NT2/D1 (cell line): ENCODE data around the gene NIT2.

Experiments used
- DNase-seq: peaks from one replicate; pipeline ENCODE4 v3.0.0-alpha.2; 2011; ENCODE audit warnings: low read depth, low spot score
- H3K27me3 ChIP-seq: 2 replicates; pipeline ENCODE4 v1.6.0; 2011; ENCODE audit warnings: mild to moderate bottlenecking; ENCODE audit not compliant: insufficient read length, insufficient read depth
- H3K36me3 ChIP-seq: 2 replicates; pipeline ENCODE4 v1.6.1; 2011; ENCODE audit warnings: mild to moderate bottlenecking, low read length, mixed read lengths; ENCODE audit not compliant: insufficient read depth, insufficient read length
- H3K4me1 ChIP-seq: 2 replicates; pipeline ENCODE4 v1.5.1; 2011; ENCODE audit not compliant: insufficient read depth, insufficient read length
- H3K4me3 ChIP-seq: 2 replicates; pipeline ENCODE4 v1.5.1; 2011; ENCODE audit warnings: low read depth; ENCODE audit not compliant: insufficient read length
- H3K9ac ChIP-seq: 2 replicates; pipeline ENCODE4 v1.6.0; 2011; ENCODE audit warnings: low read depth; ENCODE audit not compliant: insufficient read length
- H3K9me3 ChIP-seq: 2 replicates; pipeline ENCODE4 v1.5.1; 2011; ENCODE audit warnings: mild to moderate bottlenecking, low read length; ENCODE audit not compliant: insufficient read depth
- SUZ12 ChIP-seq: IDR thresholded peaks from 2 replicates; pipeline ENCODE4 v1.6.1; 2011; ENCODE audit not compliant: insufficient read length, insufficient read depth; ENCODE audit errors: extremely low read depth
- YY1 ChIP-seq: IDR thresholded peaks from 2 replicates; pipeline ENCODE4 v1.6.1; 2011; ENCODE audit not compliant: insufficient read length, insufficient read depth
- ZNF274 ChIP-seq: IDR thresholded peaks from 2 replicates; pipeline ENCODE4 v1.6.1; 2011; ENCODE audit warnings: mild to moderate bottlenecking, low read depth, low read length

Gene NIT2

GRCh38 chr3:100399341-100400071 is 64.9 kb downstream of the NIT2 start:
- H3K9me3 ChIP-seq, result no peaks in the 10 kb centered on the region
- H3K4me1 ChIP-seq, result no peaks in the 10 kb centered on the region
- no peaks in the 10 kb centered on the region for H3K27me3 ChIP-seq
- H3K4me3 ChIP-seq, result peak overlapping the region; percentile 85
- peak overlapping the region; percentile 95 for H3K9ac ChIP-seq
- TF ChIP-seq YY1, result no peak
- no peak for TF ChIP-seq SUZ12
- TF ChIP-seq ZNF274, result no peak
- DNase-seq, result no peak
- H3K36me3 ChIP-seq, result peaks cover 21% of the 10 kb centered on the region

GRCh38 chr3:100400419-100400779 is 65.8 kb downstream of the NIT2 start:
- H3K27me3 ChIP-seq, result no peaks in the 10 kb centered on the region
- no peak for DNase-seq
- H3K4me3 ChIP-seq, result peak overlapping the region; percentile 85
- peak overlapping the region; percentile 95 for H3K9ac ChIP-seq
- no peaks in the 10 kb centered on the region for H3K9me3 ChIP-seq
- H3K36me3 ChIP-seq, result peaks cover 18% of the 10 kb centered on the region
- TF ChIP-seq YY1 (no peak), ZNF274 (no peak), SUZ12 (no peak)
- no peaks in the 10 kb centered on the region for H3K4me1 ChIP-seq

- H3K9ac ChIP-seq, result peak within 1 kb of the TSS; percentile 95
- H3K4me1 ChIP-seq, result no peaks in the 10 kb centered on the region
- H3K27me3 ChIP-seq, result no peaks in the 10 kb centered on the region
- H3K36me3 ChIP-seq, result peaks cover 14% of the 10 kb centered on the region
- peak within 1 kb of the TSS; percentile 85 for H3K4me3 ChIP-seq
- DNase-seq, result peak; percentile 95
- TF ChIP-seq YY1 (no peak), SUZ12 (no peak), ZNF274 (no peak)
- no peaks in the 10 kb centered on the region for H3K9me3 ChIP-seq
Measured at GRCh38 chr3:100400780-100401673, 66.5 kb downstream of the NIT2 start, which contains the start of the genes LNP1 and TOMM70. TSS of gene LNP1 (plus strand) at chr3:100401539. CDS start at chr3:100429730, 28,191 bp downstream. TSS of gene TOMM70 (minus strand) at chr3:100401089. CDS start at chr3:100400949, 140 bp downstream.

DNA sequence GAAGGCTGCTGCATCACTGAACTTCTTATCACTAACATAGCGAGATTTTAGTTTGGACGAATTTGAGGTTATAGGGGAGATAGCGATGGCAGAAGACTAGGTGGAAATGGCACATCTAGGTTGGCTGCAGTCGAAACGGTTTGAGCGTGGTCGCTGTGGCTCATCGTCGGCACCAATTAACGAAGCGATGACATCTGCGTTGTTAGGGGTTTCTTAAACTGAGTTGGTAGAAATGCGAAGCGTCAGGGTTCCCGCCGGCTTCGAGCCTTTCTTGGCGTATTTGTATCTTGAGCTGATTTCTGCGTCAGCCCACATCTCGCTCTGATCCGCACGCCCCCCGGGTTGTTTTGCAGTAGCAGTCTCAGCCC is 67.1 kb downstream of the NIT2 start:
- Histone ChIP-seq H3K27me3 (no peaks in the 10 kb centered on the region), H3K4me1 (no peaks in the 10 kb centered on the region), H3K4me3 (peak overlapping the region; percentile 85), H3K9me3 (0 out of 2 replicates have a peak, but pooled peaks cover 3% of the 10 kb centered on the region), H3K9ac (peak overlapping the region; percentile 83), H3K36me3 (peaks cover 14% of the 10 kb centered on the region)
- TF ChIP-seq SUZ12, result no peak
- TF ChIP-seq ZNF274, result no peak
- no peak for TF ChIP-seq YY1
- no peak for DNase-seq

- H3K27me3 ChIP-seq, result no peaks in the 10 kb centered on the region
Measured at GRCh38 chr3:100402256-100402655, 67.7 kb downstream of the NIT2 start.

DNA sequence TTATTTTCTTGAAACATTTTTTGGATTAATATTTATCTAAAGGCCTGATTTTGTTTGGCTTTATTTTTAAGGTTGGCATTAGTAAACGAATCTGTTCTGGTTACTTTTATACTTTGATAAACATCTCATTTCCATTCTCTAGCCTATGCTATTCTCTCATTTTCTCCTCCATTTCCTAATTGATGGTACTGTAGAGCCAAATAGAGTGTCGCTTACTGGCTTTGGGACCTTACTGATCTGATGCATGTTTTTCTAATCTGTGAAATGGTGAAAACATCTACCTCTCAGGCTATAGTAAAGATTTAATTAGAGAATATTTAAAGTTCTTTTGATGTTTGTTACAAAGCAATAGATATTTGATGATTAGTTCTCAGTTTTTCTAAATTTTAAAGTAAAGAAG is 68.3 kb downstream of the NIT2 start:
- Histone ChIP-seq H3K9ac (peak overlapping the region; percentile 83), H3K4me1 (no peaks in the 10 kb centered on the region), H3K27me3 (no peaks in the 10 kb centered on the region), H3K36me3 (peaks cover 8% of the 10 kb centered on the region), H3K4me3 (peak overlapping the region; percentile 85), H3K9me3 (peaks cover 13% of the 10 kb centered on the region; the same call in 1 of the 2 replicates)
- no peak for DNase-seq
- no peak for TF ChIP-seq SUZ12
- TF ChIP-seq ZNF274, result no peak
- TF ChIP-seq YY1, result no peak

More at GRCh38 chr3:100402256-100402655, 67.7 kb downstream of the NIT2 start:
- DNase-seq, result no peak
- H3K36me3 ChIP-seq, result peaks cover 9% of the 10 kb centered on the region
- H3K4me3 ChIP-seq, result peak overlapping the region; percentile 85
- peak overlapping the region; percentile 83 for H3K9ac ChIP-seq
- TF ChIP-seq ZNF274, result no peak
- no peak for TF ChIP-seq SUZ12
- TF ChIP-seq YY1, result no peak
- peaks cover 9% of the 10 kb centered on the region; the same call in 1 of the 2 replicates for H3K9me3 ChIP-seq
- H3K4me1 ChIP-seq, result no peaks in the 10 kb centered on the region
